ENCODE results near the gene CAMTA1. TPM values are rescaled to one million over a fixed set of nuclear protein-coding genes. Genes with fewer than 3 reads are reported as not detected.

CAMTA1 gene
- total and polyA plus RNA-seq, 3 experiments from 2014 or later = 60.2 to 79.0 (median 61.7) TPM

GRCh38 chr1:7232441-7233236 lies 447.4 kb downstream of the CAMTA1 start:
- H3K9me3 ChIP-seq (ENCODE audit: low read length) = no peaks in the 10 kb centered on the region
- no peak for DNase-seq

GRCh38 chr1:7233237-7233540 lies 447.9 kb downstream of the CAMTA1 start:
- Mint-ChIP-seq H3K27ac (peak overlapping the region in 1 of 8 donors; percentile 54), H3K4me1 (no peaks in the 10 kb centered on the region), H3K4me3 (no peak overlapping the region), H3K9me3 (no peaks in the 10 kb centered on the region), H3K36me3 (no peaks in the 10 kb centered on the region), H3K27me3 (peaks cover 8 to 12% of the 10 kb centered on the region in 2 donors)
- no peaks in the 10 kb centered on the region for H3K4me1 ChIP-seq (ENCODE audit: insufficient read depth, low read length)
- H3K27me3 ChIP-seq (ENCODE audit: insufficient read depth, low read length, poor library complexity, severe bottlenecking) = peaks cover 3% of the 10 kb centered on the region
- DNase-seq = no peak
- ChIA-PET POLR2A (no interaction called here), CTCF (no interaction called here)
- no peak overlapping the region for H3K4me3 ChIP-seq (ENCODE audit: low read length)
- no peaks in the 10 kb centered on the region for H3K9me3 ChIP-seq (ENCODE audit: low read length)
- H3K27ac ChIP-seq (ENCODE audit: low read depth, low read length) = no peak overlapping the region
- no peaks in the 10 kb centered on the region for H3K36me3 ChIP-seq (ENCODE audit: insufficient read depth, low read length)

More at GRCh38 chr1:7232441-7233236, 447.4 kb downstream of the CAMTA1 start:
- Mint-ChIP-seq H3K4me3 (no peak overlapping the region), H3K9me3 (no peaks in the 10 kb centered on the region), H3K27me3 (peaks cover 8 to 13% of the 10 kb centered on the region in 2 donors), H3K27ac (peak overlapping the region in 1 of 8 donors; percentile 54), H3K4me1 (no peaks in the 10 kb centered on the region), H3K36me3 (no peaks in the 10 kb centered on the region)
- no peaks in the 10 kb centered on the region for H3K36me3 ChIP-seq (ENCODE audit: insufficient read depth, low read length)
- H3K27ac ChIP-seq (ENCODE audit: low read depth, low read length) = no peak overlapping the region
- H3K27me3 ChIP-seq (ENCODE audit: insufficient read depth, low read length, poor library complexity, severe bottlenecking) = peaks cover 3% of the 10 kb centered on the region
- no peak overlapping the region for H3K4me3 ChIP-seq (ENCODE audit: low read length)
- ChIA-PET CTCF (no interaction called here), POLR2A (no interaction called here)
- no peaks in the 10 kb centered on the region for H3K4me1 ChIP-seq (ENCODE audit: insufficient read depth, low read length)

- no peak overlapping the region for H3K4me3 Mint-ChIP-seq
- no peak for DNase-seq
- Histone ChIP-seq H3K4me1 (ENCODE audit: insufficient read depth, low read length) (no peaks in the 10 kb centered on the region), H3K27me3 (ENCODE audit: insufficient read depth, low read length, poor library complexity, severe bottlenecking) (peaks cover 3% of the 10 kb centered on the region), H3K27ac (ENCODE audit: low read depth, low read length) (no peak overlapping the region), H3K4me3 (ENCODE audit: low read length) (no peak overlapping the region), H3K36me3 (ENCODE audit: insufficient read depth, low read length) (no peaks in the 10 kb centered on the region), H3K9me3 (ENCODE audit: low read length) (no peaks in the 10 kb centered on the region)
- POLR2A ChIA-PET = no interaction called here
- no peaks in the 10 kb centered on the region for H3K4me1 Mint-ChIP-seq
- H3K36me3 Mint-ChIP-seq = no peaks in the 10 kb centered on the region
- H3K27ac Mint-ChIP-seq = no peak overlapping the region
- no peaks in the 10 kb centered on the region for H3K9me3 Mint-ChIP-seq
- CTCF ChIA-PET = no interaction called here
- peaks cover 9 to 10% of the 10 kb centered on the region in 2 donors for H3K27me3 Mint-ChIP-seq
Observed at GRCh38 chr1:7233646-7234470, 448.6 kb downstream of the CAMTA1 start.

- no peaks in the 10 kb centered on the region for H3K9me3 ChIP-seq (ENCODE audit: low read length)
- no peaks in the 10 kb centered on the region for H3K4me1 Mint-ChIP-seq
- CTCF ChIA-PET = no interaction called here
Observed at GRCh38 chr1:7234471-7234755, 449.2 kb downstream of the CAMTA1 start.

GRCh38 chr1:7235871-7236517 lies 450.7 kb downstream of the CAMTA1 start:
- Mint-ChIP-seq H3K27ac (no peak overlapping the region), H3K36me3 (no peaks in the 10 kb centered on the region), H3K9me3 (no peaks in the 10 kb centered on the region), H3K27me3 (peaks cover 9 to 18% of the 10 kb centered on the region in 2 donors), H3K4me1 (no peaks in the 10 kb centered on the region), H3K4me3 (no peak overlapping the region)
- Histone ChIP-seq H3K27me3 (ENCODE audit: insufficient read depth, low read length, poor library complexity, severe bottlenecking) (peaks cover 3% of the 10 kb centered on the region), H3K9me3 (ENCODE audit: low read length) (no peaks in the 10 kb centered on the region), H3K4me1 (ENCODE audit: insufficient read depth, low read length) (no peaks in the 10 kb centered on the region), H3K36me3 (ENCODE audit: insufficient read depth, low read length) (no peaks in the 10 kb centered on the region), H3K4me3 (ENCODE audit: low read length) (no peak overlapping the region), H3K27ac (ENCODE audit: low read depth, low read length) (no peak overlapping the region)
- no peak for DNase-seq
- ChIA-PET CTCF (interaction anchor here (1.6 kb wide), 1 partner anchor 9 kb away, joined by 4 read pairs; no protein-coding TSS in a partner anchor), POLR2A (no interaction called here)

More at GRCh38 chr1:7234471-7234755, 449.2 kb downstream of the CAMTA1 start:
- H3K36me3 Mint-ChIP-seq = no peaks in the 10 kb centered on the region
- peaks cover 9 to 16% of the 10 kb centered on the region in 2 donors for H3K27me3 Mint-ChIP-seq
- no peaks in the 10 kb centered on the region for H3K4me1 ChIP-seq (ENCODE audit: insufficient read depth, low read length)
- no peaks in the 10 kb centered on the region for H3K9me3 Mint-ChIP-seq
- H3K4me3 Mint-ChIP-seq = no peak overlapping the region
- peaks cover 3% of the 10 kb centered on the region for H3K27me3 ChIP-seq (ENCODE audit: insufficient read depth, low read length, poor library complexity, severe bottlenecking)
- no peak overlapping the region for H3K27ac Mint-ChIP-seq
- H3K4me3 ChIP-seq (ENCODE audit: low read length) = no peak overlapping the region
- POLR2A ChIA-PET = no interaction called here
- DNase-seq = no peak
- no peaks in the 10 kb centered on the region for H3K36me3 ChIP-seq (ENCODE audit: insufficient read depth, low read length)
- no peak overlapping the region for H3K27ac ChIP-seq (ENCODE audit: low read depth, low read length)

GRCh38 chr1:7236844-7237515 lies 451.7 kb downstream of the CAMTA1 start:
- H3K4me1 Mint-ChIP-seq = no peaks in the 10 kb centered on the region
- H3K27me3 ChIP-seq (ENCODE audit: insufficient read depth, low read length, poor library complexity, severe bottlenecking) = peaks cover 3% of the 10 kb centered on the region
- no peaks in the 10 kb centered on the region for H3K9me3 ChIP-seq (ENCODE audit: low read length)
- H3K27ac ChIP-seq (ENCODE audit: low read depth, low read length) = no peak overlapping the region
- H3K9me3 Mint-ChIP-seq = peaks cover 0 to 5% (median 0%) of the 10 kb centered on the region in 5 donors
- peaks cover 12 to 21% of the 10 kb centered on the region in 2 donors for H3K27me3 Mint-ChIP-seq
- no peak overlapping the region for H3K27ac Mint-ChIP-seq
- H3K36me3 Mint-ChIP-seq = no peaks in the 10 kb centered on the region
- H3K4me3 Mint-ChIP-seq = no peak overlapping the region
- no peaks in the 10 kb centered on the region for H3K4me1 ChIP-seq (ENCODE audit: insufficient read depth, low read length)
- no peak for DNase-seq
- no peaks in the 10 kb centered on the region for H3K36me3 ChIP-seq (ENCODE audit: insufficient read depth, low read length)
- no peak overlapping the region for H3K4me3 ChIP-seq (ENCODE audit: low read length)
- CTCF ChIA-PET = interaction anchor here (1.6 kb wide), 1 partner anchor 8 kb away, joined by 4 read pairs; no protein-coding TSS in a partner anchor
- POLR2A ChIA-PET = no interaction called here

GRCh38 chr1:7247158-7247557 lies 461.9 kb downstream of the CAMTA1 start:
- no peak for DNase-seq
- ChIA-PET CTCF (no interaction called here), POLR2A (no interaction called here)
- Histone ChIP-seq H3K36me3 (ENCODE audit: insufficient read depth, low read length) (no peaks in the 10 kb centered on the region), H3K4me1 (ENCODE audit: insufficient read depth, low read length) (no peaks in the 10 kb centered on the region), H3K9me3 (ENCODE audit: low read length) (no peaks in the 10 kb centered on the region), H3K4me3 (ENCODE audit: low read length) (no peak overlapping the region), H3K27ac (ENCODE audit: low read depth, low read length) (no peak overlapping the region), H3K27me3 (ENCODE audit: insufficient read depth, low read length, poor library complexity, severe bottlenecking) (peaks cover 6% of the 10 kb centered on the region)
- Mint-ChIP-seq H3K4me1 (no peaks in the 10 kb centered on the region), H3K4me3 (no peak overlapping the region), H3K27ac (no peak overlapping the region), H3K9me3 (peaks cover 0 to 11% (median 3%) of the 10 kb centered on the region in 5 donors), H3K36me3 (no peaks in the 10 kb centered on the region), H3K27me3 (peaks cover 15 to 38% of the 10 kb centered on the region in 2 donors)

All from CD8-positive, alpha-beta memory T cell (primary cell).